ENCODE results near the gene UGT1A5. TPM values are rescaled to one million over a fixed set of nuclear protein-coding genes. Genes with fewer than 3 reads are reported as not detected.

Gene UGT1A5
- total and polyA plus RNA-seq, 2 experiments from 2014 or later: not detected

GRCh38 chr2:233815861-233816260 lies 103.2 kb downstream of the UGT1A5 start (continued):
- TF ChIP-seq, protein P1, sequence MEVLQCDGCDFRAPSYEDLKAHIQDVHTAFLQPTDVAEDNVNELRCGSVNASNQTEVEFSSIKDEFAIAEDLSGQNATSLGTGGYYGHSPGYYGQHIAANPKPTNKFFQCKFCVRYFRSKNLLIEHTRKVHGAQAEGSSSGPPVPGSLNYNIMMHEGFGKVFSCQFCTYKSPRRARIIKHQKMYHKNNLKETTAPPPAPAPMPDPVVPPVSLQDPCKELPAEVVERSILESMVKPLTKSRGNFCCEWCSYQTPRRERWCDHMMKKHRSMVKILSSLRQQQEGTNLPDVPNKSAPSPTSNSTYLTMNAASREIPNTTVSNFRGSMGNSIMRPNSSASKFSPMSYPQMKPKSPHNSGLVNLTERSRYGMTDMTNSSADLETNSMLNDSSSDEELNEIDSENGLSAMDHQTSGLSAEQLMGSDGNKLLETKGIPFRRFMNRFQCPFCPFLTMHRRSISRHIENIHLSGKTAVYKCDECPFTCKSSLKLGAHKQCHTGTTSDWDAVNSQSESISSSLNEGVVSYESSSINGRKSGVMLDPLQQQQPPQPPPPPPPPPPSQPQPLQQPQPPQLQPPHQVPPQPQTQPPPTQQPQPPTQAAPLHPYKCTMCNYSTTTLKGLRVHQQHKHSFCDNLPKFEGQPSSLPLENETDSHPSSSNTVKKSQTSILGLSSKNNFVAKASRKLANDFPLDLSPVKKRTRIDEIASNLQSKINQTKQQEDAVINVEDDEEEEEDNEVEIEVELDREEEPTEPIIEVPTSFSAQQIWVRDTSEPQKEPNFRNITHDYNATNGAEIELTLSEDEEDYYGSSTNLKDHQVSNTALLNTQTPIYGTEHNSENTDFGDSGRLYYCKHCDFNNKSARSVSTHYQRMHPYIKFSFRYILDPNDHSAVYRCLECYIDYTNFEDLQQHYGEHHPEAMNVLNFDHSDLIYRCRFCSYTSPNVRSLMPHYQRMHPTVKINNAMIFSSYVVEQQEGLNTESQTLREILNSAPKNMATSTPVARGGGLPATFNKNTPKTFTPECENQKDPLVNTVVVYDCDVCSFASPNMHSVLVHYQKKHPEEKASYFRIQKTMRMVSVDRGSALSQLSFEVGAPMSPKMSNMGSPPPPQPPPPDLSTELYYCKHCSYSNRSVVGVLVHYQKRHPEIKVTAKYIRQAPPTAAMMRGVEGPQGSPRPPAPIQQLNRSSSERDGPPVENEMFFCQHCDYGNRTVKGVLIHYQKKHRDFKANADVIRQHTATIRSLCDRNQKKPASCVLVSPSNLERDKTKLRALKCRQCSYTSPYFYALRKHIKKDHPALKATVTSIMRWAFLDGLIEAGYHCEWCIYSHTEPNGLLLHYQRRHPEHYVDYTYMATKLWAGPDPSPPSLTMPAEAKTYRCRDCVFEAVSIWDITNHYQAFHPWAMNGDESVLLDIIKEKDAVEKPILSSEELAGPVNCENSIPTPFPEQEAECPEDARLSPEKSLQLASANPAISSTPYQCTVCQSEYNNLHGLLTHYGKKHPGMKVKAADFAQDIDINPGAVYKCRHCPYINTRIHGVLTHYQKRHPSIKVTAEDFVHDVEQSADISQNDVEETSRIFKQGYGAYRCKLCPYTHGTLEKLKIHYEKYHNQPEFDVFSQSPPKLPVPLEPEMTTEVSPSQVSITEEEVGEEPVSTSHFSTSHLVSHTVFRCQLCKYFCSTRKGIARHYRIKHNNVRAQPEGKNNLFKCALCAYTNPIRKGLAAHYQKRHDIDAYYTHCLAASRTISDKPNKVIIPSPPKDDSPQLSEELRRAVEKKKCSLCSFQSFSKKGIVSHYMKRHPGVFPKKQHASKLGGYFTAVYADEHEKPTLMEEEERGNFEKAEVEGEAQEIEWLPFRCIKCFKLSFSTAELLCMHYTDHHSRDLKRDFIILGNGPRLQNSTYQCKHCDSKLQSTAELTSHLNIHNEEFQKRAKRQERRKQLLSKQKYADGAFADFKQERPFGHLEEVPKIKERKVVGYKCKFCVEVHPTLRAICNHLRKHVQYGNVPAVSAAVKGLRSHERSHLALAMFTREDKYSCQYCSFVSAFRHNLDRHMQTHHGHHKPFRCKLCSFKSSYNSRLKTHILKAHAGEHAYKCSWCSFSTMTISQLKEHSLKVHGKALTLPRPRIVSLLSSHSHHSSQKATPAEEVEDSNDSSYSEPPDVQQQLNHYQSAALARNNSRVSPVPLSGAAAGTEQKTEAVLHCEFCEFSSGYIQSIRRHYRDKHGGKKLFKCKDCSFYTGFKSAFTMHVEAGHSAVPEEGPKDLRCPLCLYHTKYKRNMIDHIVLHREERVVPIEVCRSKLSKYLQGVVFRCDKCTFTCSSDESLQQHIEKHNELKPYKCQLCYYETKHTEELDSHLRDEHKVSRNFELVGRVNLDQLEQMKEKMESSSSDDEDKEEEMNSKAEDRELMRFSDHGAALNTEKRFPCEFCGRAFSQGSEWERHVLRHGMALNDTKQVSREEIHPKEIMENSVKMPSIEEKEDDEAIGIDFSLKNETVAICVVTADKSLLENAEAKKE (CRISPR knock-in tag; IDR thresholded peaks at IDR 0.05): no peak

GRCh38 chr2:233816334-233816733 lies 103.6 kb downstream of the UGT1A5 start:
- no peaks in the 10 kb centered on the region for H3K9me3 Mint-ChIP-seq
- H3K27ac Mint-ChIP-seq: no peak overlapping the region
- no peak overlapping the region for H2AFZ ChIP-seq
- no peak for DNase-seq (ENCODE audit: low spot score)
- no peak overlapping the region for H3K27ac ChIP-seq (ENCODE audit: low read depth)
- ATAC-seq: no peak
- no peak overlapping the region for H3K4me3 ChIP-seq
- no peaks in the 10 kb centered on the region; the same call in 2 of the 3 replicates for H3K4me1 Mint-ChIP-seq
- no peaks in the 10 kb centered on the region for H3K79me2 ChIP-seq (replicated peaks; ENCODE audit: insufficient read depth)
- H3K4me2 ChIP-seq: no peak overlapping the region
- peaks cover 6% of the 10 kb centered on the region for H3K9me2 ChIP-seq (ENCODE audit: insufficient read depth)
- no peaks in the 10 kb centered on the region for H3F3A ChIP-seq (replicated peaks; ENCODE audit: low read depth)
- H3K36me3 Mint-ChIP-seq (ENCODE audit: low read depth): no peaks in the 10 kb centered on the region
- H3K27me3 Mint-ChIP-seq (ENCODE audit: insufficient read depth, low read depth, poor library complexity): peaks cover 12% of the 10 kb centered on the region
- no peaks in the 10 kb centered on the region for H3K27me3 ChIP-seq (ENCODE audit: insufficient read depth)
- H3K4me3 Mint-ChIP-seq: no peak overlapping the region
- H4K20me1 ChIP-seq (replicated peaks; ENCODE audit: insufficient read depth): no peaks in the 10 kb centered on the region
- H3K36me3 ChIP-seq (ENCODE audit: insufficient read depth): no peaks in the 10 kb centered on the region
- no peaks in the 10 kb centered on the region for H3K4me1 ChIP-seq (ENCODE audit: insufficient read depth)
- TF ChIP-seq, protein P1 (CRISPR knock-in tag; IDR thresholded peaks at IDR 0.05): no peak
- no peak for TF ChIP-seq ZNF331 (CRISPR knock-in tag; IDR thresholded peaks at IDR 0.05; ENCODE audit: low read depth)
- no peak for TF ChIP-seq EZH2phosphoT487 (IDR thresholded peaks at IDR 0.05; ENCODE audit: unreplicated experiment)
- TF ChIP-seq, protein P2, sequence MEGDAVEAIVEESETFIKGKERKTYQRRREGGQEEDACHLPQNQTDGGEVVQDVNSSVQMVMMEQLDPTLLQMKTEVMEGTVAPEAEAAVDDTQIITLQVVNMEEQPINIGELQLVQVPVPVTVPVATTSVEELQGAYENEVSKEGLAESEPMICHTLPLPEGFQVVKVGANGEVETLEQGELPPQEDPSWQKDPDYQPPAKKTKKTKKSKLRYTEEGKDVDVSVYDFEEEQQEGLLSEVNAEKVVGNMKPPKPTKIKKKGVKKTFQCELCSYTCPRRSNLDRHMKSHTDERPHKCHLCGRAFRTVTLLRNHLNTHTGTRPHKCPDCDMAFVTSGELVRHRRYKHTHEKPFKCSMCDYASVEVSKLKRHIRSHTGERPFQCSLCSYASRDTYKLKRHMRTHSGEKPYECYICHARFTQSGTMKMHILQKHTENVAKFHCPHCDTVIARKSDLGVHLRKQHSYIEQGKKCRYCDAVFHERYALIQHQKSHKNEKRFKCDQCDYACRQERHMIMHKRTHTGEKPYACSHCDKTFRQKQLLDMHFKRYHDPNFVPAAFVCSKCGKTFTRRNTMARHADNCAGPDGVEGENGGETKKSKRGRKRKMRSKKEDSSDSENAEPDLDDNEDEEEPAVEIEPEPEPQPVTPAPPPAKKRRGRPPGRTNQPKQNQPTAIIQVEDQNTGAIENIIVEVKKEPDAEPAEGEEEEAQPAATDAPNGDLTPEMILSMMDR (conservative IDR thresholded peaks at IDR 0.05; ENCODE audit: low read depth in 2 of 2): no peak

Data from GM23338 (cell line).